Measurements from ENCODE around the gene KCNQ1.

DNA sequence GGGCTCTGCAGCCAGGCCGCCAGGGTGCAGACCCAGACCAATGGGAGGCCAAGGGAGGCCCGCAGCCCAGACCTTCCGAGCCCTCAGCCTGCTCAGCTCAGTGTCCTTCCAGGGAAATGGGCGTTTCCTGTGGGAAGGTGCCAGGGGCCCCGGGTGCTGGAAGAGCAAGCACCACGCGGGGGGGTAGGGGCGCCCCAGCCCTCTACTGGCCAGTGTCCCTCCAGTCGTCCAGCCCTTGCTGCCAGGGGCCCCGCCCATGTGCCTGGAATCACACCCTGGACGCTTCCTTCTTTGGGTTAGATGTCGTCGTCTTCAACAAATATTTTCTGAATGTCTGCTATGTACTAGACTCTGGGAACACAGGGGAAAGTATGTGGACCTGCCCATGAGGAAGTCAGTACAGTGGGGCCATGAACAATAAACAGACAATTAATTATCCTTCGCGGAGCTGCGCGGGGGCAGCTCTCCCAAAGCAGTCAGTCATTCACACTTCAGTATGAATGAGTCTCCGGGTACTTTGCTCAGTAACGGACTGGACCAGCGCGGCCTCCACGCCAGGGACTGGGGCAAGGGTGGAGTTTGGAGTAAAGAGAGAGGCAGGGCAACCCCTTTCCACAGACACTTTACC is 380.6 kb downstream of the KCNQ1 start:
- TF ChIP-seq EZH2 (IDR thresholded peaks at IDR 0.05; ENCODE audit: borderline replicate concordance, insufficient read depth, low read depth, low read length, poor library complexity, severe bottlenecking), result no peak
- TF ChIP-seq, protein P1, sequence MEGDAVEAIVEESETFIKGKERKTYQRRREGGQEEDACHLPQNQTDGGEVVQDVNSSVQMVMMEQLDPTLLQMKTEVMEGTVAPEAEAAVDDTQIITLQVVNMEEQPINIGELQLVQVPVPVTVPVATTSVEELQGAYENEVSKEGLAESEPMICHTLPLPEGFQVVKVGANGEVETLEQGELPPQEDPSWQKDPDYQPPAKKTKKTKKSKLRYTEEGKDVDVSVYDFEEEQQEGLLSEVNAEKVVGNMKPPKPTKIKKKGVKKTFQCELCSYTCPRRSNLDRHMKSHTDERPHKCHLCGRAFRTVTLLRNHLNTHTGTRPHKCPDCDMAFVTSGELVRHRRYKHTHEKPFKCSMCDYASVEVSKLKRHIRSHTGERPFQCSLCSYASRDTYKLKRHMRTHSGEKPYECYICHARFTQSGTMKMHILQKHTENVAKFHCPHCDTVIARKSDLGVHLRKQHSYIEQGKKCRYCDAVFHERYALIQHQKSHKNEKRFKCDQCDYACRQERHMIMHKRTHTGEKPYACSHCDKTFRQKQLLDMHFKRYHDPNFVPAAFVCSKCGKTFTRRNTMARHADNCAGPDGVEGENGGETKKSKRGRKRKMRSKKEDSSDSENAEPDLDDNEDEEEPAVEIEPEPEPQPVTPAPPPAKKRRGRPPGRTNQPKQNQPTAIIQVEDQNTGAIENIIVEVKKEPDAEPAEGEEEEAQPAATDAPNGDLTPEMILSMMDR (IDR thresholded peaks at IDR 0.05), result no peak

Measured in B cell (primary cell).